ENCODE results near the gene PIP5K1B. TPM values are rescaled to one million over a fixed set of nuclear protein-coding genes. Genes with fewer than 3 reads are reported as not detected.

Gene PIP5K1B
- total RNA-seq, 1 experiment from 2014 or later = 5.2 TPM

DNA sequence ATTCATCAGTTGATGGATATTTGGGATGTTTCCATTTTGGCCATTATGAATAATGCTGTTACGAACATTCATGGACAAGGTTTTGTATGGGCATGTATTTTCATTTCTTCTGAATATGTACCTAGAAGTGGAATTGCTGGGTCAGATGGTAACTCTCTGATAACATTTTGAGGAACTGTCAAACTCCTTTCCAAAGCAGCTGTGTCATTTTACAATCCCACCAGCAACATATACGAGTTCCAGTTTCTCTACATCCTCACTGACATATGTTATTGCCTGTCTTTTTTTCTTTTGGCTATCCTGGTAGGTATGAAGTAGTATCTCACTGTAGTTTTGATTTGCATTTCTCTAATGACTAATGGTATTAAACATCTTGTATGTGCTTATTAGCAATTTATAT, 222.1 kb downstream of the PIP5K1B start (continued):
- TF ChIP-seq CTCF (IDR thresholded peaks at IDR 0.05) (no peak), HMGA2 (CRISPR knock-in tag; IDR thresholded peaks at IDR 0.05) (no peak), MLX (CRISPR knock-in tag; IDR thresholded peaks at IDR 0.05) (no peak), GABPB1 (CRISPR knock-in tag; IDR thresholded peaks at IDR 0.05) (no peak), SOX15 (CRISPR knock-in tag; IDR thresholded peaks at IDR 0.05) (no peak), ZNF423 (CRISPR knock-in tag; IDR thresholded peaks at IDR 0.05) (no peak), RELA (CRISPR knock-in tag; IDR thresholded peaks at IDR 0.05; ENCODE audit: borderline replicate concordance) (no peak), RORB (CRISPR knock-in tag; IDR thresholded peaks at IDR 0.05) (no peak)
- TF ChIP-seq, protein P1, sequence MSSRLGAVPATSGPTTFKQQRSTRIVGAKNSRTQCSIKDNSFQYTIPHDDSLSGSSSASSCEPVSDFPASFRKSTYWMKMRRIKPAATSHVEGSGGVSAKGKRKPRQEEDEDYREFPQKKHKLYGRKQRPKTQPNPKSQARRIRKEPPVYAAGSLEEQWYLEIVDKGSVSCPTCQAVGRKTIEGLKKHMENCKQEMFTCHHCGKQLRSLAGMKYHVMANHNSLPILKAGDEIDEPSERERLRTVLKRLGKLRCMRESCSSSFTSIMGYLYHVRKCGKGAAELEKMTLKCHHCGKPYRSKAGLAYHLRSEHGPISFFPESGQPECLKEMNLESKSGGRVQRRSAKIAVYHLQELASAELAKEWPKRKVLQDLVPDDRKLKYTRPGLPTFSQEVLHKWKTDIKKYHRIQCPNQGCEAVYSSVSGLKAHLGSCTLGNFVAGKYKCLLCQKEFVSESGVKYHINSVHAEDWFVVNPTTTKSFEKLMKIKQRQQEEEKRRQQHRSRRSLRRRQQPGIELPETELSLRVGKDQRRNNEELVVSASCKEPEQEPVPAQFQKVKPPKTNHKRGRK (CRISPR knock-in tag; IDR thresholded peaks at IDR 0.05; ENCODE audit: borderline replicate concordance) = no peak

GRCh38 chr9:68931821-68932220, 226.8 kb downstream of the PIP5K1B start:
- Mint-ChIP-seq H3K27me3 (ENCODE audit: low read depth) (no peaks in the 10 kb centered on the region), H3K36me3 (no peaks in the 10 kb centered on the region), H3K9me3 (no peaks in the 10 kb centered on the region), H3K4me3 (no peak overlapping the region), H3K27ac (no peak overlapping the region), H3K4me1 (0 out of 2 replicates have a peak, but pooled peaks cover 2% of the 10 kb centered on the region)
- ChIA-PET POLR2A (no interaction called here), CTCF (no interaction called here)
- no peak for TF ChIP-seq FOXK1 (CRISPR knock-in tag; IDR thresholded peaks at IDR 0.05)
- TF ChIP-seq, protein P2, sequence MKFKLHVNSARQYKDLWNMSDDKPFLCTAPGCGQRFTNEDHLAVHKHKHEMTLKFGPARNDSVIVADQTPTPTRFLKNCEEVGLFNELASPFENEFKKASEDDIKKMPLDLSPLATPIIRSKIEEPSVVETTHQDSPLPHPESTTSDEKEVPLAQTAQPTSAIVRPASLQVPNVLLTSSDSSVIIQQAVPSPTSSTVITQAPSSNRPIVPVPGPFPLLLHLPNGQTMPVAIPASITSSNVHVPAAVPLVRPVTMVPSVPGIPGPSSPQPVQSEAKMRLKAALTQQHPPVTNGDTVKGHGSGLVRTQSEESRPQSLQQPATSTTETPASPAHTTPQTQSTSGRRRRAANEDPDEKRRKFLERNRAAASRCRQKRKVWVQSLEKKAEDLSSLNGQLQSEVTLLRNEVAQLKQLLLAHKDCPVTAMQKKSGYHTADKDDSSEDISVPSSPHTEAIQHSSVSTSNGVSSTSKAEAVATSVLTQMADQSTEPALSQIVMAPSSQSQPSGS (CRISPR knock-in tag; IDR thresholded peaks at IDR 0.05; ENCODE audit: borderline replicate concordance, low read depth) = no peak
- TF ChIP-seq USF2 (CRISPR knock-in tag; IDR thresholded peaks at IDR 0.05) = no peak
- no peak for TF ChIP-seq ZNF532 (CRISPR knock-in tag; IDR thresholded peaks at IDR 0.05; ENCODE audit: borderline replicate concordance)
- DNase-seq (ENCODE audit: low spot score) (no peak), ATAC-seq (no peak)

GRCh38 chr9:68932458-68932857, 227.4 kb downstream of the PIP5K1B start:
- Mint-ChIP-seq H3K4me1 (0 out of 2 replicates have a peak, but pooled peaks cover 2% of the 10 kb centered on the region), H3K4me3 (no peak overlapping the region), H3K9me3 (no peaks in the 10 kb centered on the region), H3K27ac (no peak overlapping the region), H3K36me3 (no peaks in the 10 kb centered on the region), H3K27me3 (ENCODE audit: low read depth) (no peaks in the 10 kb centered on the region)
- ChIA-PET POLR2A (no interaction called here), CTCF (no interaction called here)
- DNase-seq (ENCODE audit: low spot score) = no peak
- ATAC-seq = no peak
- no peak for TF ChIP-seq ZNF219 (CRISPR knock-in tag; IDR thresholded peaks at IDR 0.05; ENCODE audit: borderline replicate concordance)
- TF ChIP-seq OVOL2 (CRISPR knock-in tag; IDR thresholded peaks at IDR 0.05; ENCODE audit: borderline replicate concordance) = no peak
- no peak for TF ChIP-seq PRRX2 (CRISPR knock-in tag; IDR thresholded peaks at IDR 0.05)
- TF ChIP-seq TEAD1 (CRISPR knock-in tag; IDR thresholded peaks at IDR 0.05) = no peak
- TF ChIP-seq CBFB (CRISPR knock-in tag; IDR thresholded peaks at IDR 0.05; ENCODE audit: low read depth) = no peak
- TF ChIP-seq, protein P1 (CRISPR knock-in tag; IDR thresholded peaks at IDR 0.05; ENCODE audit: borderline replicate concordance) = no peak
- no peak for TF ChIP-seq CTCF (IDR thresholded peaks at IDR 0.05)
- TF ChIP-seq JUN (CRISPR knock-in tag; IDR thresholded peaks at IDR 0.05) = no peak

Measured in WTC11 (cell line).